Measurements from ENCODE around the gene APAF1. TPM values are rescaled to one million over a fixed set of nuclear protein-coding genes. Genes with fewer than 3 reads are reported as not detected.

Gene APAF1
- total RNA-seq, 1 experiment from 2014 or later = 13.3 TPM

- DNase-seq (ENCODE audit: low read depth) = no peak
These were observed 79.5 kb downstream of the APAF1 start for GRCh38 chr12:98724384-98725155.

GRCh38 chr12:98725476-98726247, 80.6 kb downstream of the APAF1 start:
- DNase-seq (ENCODE audit: low read depth) = peak; percentile 72

GRCh38 chr12:98727196-98727595, 82.1 kb downstream of the APAF1 start:
- DNase-seq (ENCODE audit: low read depth) = no peak

- no peak for DNase-seq (ENCODE audit: low read depth)
These were observed 85.3 kb downstream of the APAF1 start for GRCh38 chr12:98730412-98730811.

GRCh38 chr12:98733667-98734350, 88.7 kb downstream of the APAF1 start:
- DNase-seq (ENCODE audit: low read depth) = no peak

- no peak for DNase-seq (ENCODE audit: low read depth)
These were observed 90.7 kb downstream of the APAF1 start for GRCh38 chr12:98735821-98736220.

GRCh38 chr12:98736352-98737321, 91.5 kb downstream of the APAF1 start:
- DNase-seq (ENCODE audit: low read depth) = no peak

- no peak for DNase-seq (ENCODE audit: low read depth)
These were observed 92.2 kb downstream of the APAF1 start for GRCh38 chr12:98737322-98737712.

GRCh38 chr12:98738002-98738401, 92.9 kb downstream of the APAF1 start:
- no peak for DNase-seq (ENCODE audit: low read depth)

GRCh38 chr12:98738539-98738938, 93.4 kb downstream of the APAF1 start:
- DNase-seq (ENCODE audit: low read depth) = no peak

GRCh38 chr12:98740751-98741150, 95.7 kb downstream of the APAF1 start:
- DNase-seq (ENCODE audit: low read depth) = no peak

GRCh38 chr12:98741196-98741555, 96.1 kb downstream of the APAF1 start:
- no peak for DNase-seq (ENCODE audit: low read depth)

- no peak for DNase-seq (ENCODE audit: low read depth)
These were observed 96.6 kb downstream of the APAF1 start for GRCh38 chr12:98741556-98742265.

GRCh38 chr12:98743362-98743953, 98.4 kb downstream of the APAF1 start:
- DNase-seq (ENCODE audit: low read depth) = peak; percentile 55

GRCh38 chr12:98744680-98745079, 99.6 kb downstream of the APAF1 start:
- no peak for DNase-seq (ENCODE audit: low read depth)

- DNase-seq (ENCODE audit: low read depth) = no peak
These were observed 100.7 kb downstream of the APAF1 start for GRCh38 chr12:98745578-98746391.

- DNase-seq (ENCODE audit: low read depth) = no peak
These were observed 103.4 kb downstream of the APAF1 start for GRCh38 chr12:98748463-98748862.

- DNase-seq (ENCODE audit: low read depth) = no peak
These were observed 105.4 kb downstream of the APAF1 start for GRCh38 chr12:98750511-98750910.

GRCh38 chr12:98751580-98752115, 106.6 kb downstream of the APAF1 start:
- peak; percentile 30 for DNase-seq (ENCODE audit: low read depth)
